ENCODE data around the gene ENTPD8.

The ENTPD8 gene

GRCh38 chr9:137437691-137438590, 3.2 kb downstream of the ENTPD8 start:
- 92% methylated on average over 40 of the region's 40 CpGs for WGBS
- H3K27me3 ChIP-seq (ENCODE audit: control insufficient read depth in 1 of 2, insufficient read depth in 1 of 2, low read length in 2 of 2) = peaks cover 0 to 30% of the 10 kb centered on the region in 2 experiments
- no peak for DNase-seq
- H3K14ac ChIP-seq (ENCODE audit: low read length in 2 of 2) = no peak overlapping the region
- no peak overlapping the region for H2BK15ac ChIP-seq (ENCODE audit: low read depth, poor library complexity, severe bottlenecking)
- no peak overlapping the region for H3K18ac ChIP-seq (ENCODE audit: low read depth in 1 of 2, low read length in 2 of 2)
- no peak overlapping the region for H3K27ac ChIP-seq (ENCODE audit: low read length, poor library complexity, severe bottlenecking)
- H3K9ac ChIP-seq (ENCODE audit: low read length) = no peak overlapping the region
- no peak overlapping the region for H4K8ac ChIP-seq (ENCODE audit: low read length)
- H3K9me3 ChIP-seq (ENCODE audit: control insufficient read depth, low read length) = no peaks in the 10 kb centered on the region
- no peak overlapping the region for H3K4me3 ChIP-seq (ENCODE audit: insufficient read depth in 1 of 2, low read depth in 1 of 2, low read length in 2 of 2)
- H3K4ac ChIP-seq (ENCODE audit: low read depth in 1 of 2, low read length in 2 of 2) = no peak overlapping the region
- no peak overlapping the region for H3K23ac ChIP-seq (ENCODE audit: low read length in 2 of 2)
- no peak overlapping the region for H3K4me2 ChIP-seq (ENCODE audit: low read length, poor library complexity, severe bottlenecking)
- H3K4me1 ChIP-seq (ENCODE audit: control insufficient read depth, insufficient read depth, low read depth, low read length) = peaks cover 41% of the 10 kb centered on the region
- H4K91ac ChIP-seq (ENCODE audit: low read length) = no peak overlapping the region
- H3K36me3 ChIP-seq (ENCODE audit: control insufficient read depth in 1 of 2, insufficient read depth in 2 of 2, low read depth in 1 of 2, low read length in 2 of 2) = no peaks in the 10 kb centered on the region
- no peak overlapping the region for H2AK5ac ChIP-seq (ENCODE audit: low read length, severe bottlenecking)
- no peak overlapping the region for H2BK12ac ChIP-seq (ENCODE audit: low read length in 2 of 2)
- no peak overlapping the region for H2BK5ac ChIP-seq (ENCODE audit: low read depth, low read length, poor library complexity, severe bottlenecking)
- H2BK120ac ChIP-seq (ENCODE audit: low read depth, low read length) = no peak overlapping the region
- H3K79me1 ChIP-seq (replicated peaks; ENCODE audit: low read length, poor library complexity, severe bottlenecking) = no peaks in the 10 kb centered on the region
- no peak overlapping the region for H2AFZ ChIP-seq (ENCODE audit: low read depth, low read length)

GRCh38 chr9:137436761-137437600, 4.2 kb downstream of the ENTPD8 start:
- H2BK12ac ChIP-seq (ENCODE audit: low read length in 2 of 2) = no peak overlapping the region
- no peak overlapping the region for H3K14ac ChIP-seq (ENCODE audit: low read length in 2 of 2)
- H3K9ac ChIP-seq (ENCODE audit: low read length) = no peak overlapping the region
- peak overlapping the region; percentile 7 for H4K8ac ChIP-seq (ENCODE audit: low read length)
- H4K91ac ChIP-seq (ENCODE audit: low read length) = no peak overlapping the region
- no peak overlapping the region for H2AK5ac ChIP-seq (ENCODE audit: low read length, severe bottlenecking)
- no peak overlapping the region for H3K4ac ChIP-seq (ENCODE audit: low read depth in 1 of 2, low read length in 2 of 2)
- no peak overlapping the region for H2BK120ac ChIP-seq (ENCODE audit: low read depth, low read length)
- no peak overlapping the region for H3K27ac ChIP-seq (ENCODE audit: low read length, poor library complexity, severe bottlenecking)
- no peaks in the 10 kb centered on the region for H3K9me3 ChIP-seq (ENCODE audit: control insufficient read depth, low read length)
- no peak overlapping the region for H2AFZ ChIP-seq (ENCODE audit: low read depth, low read length)
- no peaks in the 10 kb centered on the region for H3K36me3 ChIP-seq (ENCODE audit: control insufficient read depth in 1 of 2, insufficient read depth in 2 of 2, low read depth in 1 of 2, low read length in 2 of 2)
- 89% methylated on average over 24 of the region's 24 CpGs for WGBS
- no peak overlapping the region for H3K4me2 ChIP-seq (ENCODE audit: low read length, poor library complexity, severe bottlenecking)
- no peak overlapping the region for H2BK15ac ChIP-seq (ENCODE audit: low read depth, poor library complexity, severe bottlenecking)
- H3K18ac ChIP-seq (ENCODE audit: low read depth in 1 of 2, low read length in 2 of 2) = no peak overlapping the region
- no peak overlapping the region for H3K4me3 ChIP-seq (ENCODE audit: insufficient read depth in 1 of 2, low read depth in 1 of 2, low read length in 2 of 2)
- H3K23ac ChIP-seq (ENCODE audit: low read length in 2 of 2) = no peak overlapping the region
- H3K4me1 ChIP-seq (ENCODE audit: control insufficient read depth, insufficient read depth, low read depth, low read length) = peaks cover 45% of the 10 kb centered on the region
- H3K79me1 ChIP-seq (replicated peaks; ENCODE audit: low read length, poor library complexity, severe bottlenecking) = no peaks in the 10 kb centered on the region
- no peak for DNase-seq
- peaks cover 0 to 25% of the 10 kb centered on the region in 2 experiments for H3K27me3 ChIP-seq (ENCODE audit: control insufficient read depth in 1 of 2, insufficient read depth in 1 of 2, low read length in 2 of 2)
- no peak overlapping the region for H2BK5ac ChIP-seq (ENCODE audit: low read depth, low read length, poor library complexity, severe bottlenecking)

GRCh38 chr9:137435980-137436760, 5.0 kb downstream of the ENTPD8 start:
- Histone ChIP-seq H3K27ac (ENCODE audit: low read length, poor library complexity, severe bottlenecking) (peak overlapping the region; percentile 38), H3K4ac (ENCODE audit: low read depth in 1 of 2, low read length in 2 of 2) (no peak overlapping the region), H2BK5ac (ENCODE audit: low read depth, low read length, poor library complexity, severe bottlenecking) (peak overlapping the region; percentile 54), H2AFZ (ENCODE audit: low read depth, low read length) (no peak overlapping the region), H3K27me3 (ENCODE audit: control insufficient read depth in 1 of 2, insufficient read depth in 1 of 2, low read length in 2 of 2) (peaks cover 3 to 24% of the 10 kb centered on the region in 2 experiments), H2AK5ac (ENCODE audit: low read length, severe bottlenecking) (peak overlapping the region; percentile 72), H3K4me3 (ENCODE audit: insufficient read depth in 1 of 2, low read depth in 1 of 2, low read length in 2 of 2) (no peak overlapping the region), H3K79me1 (replicated peaks; ENCODE audit: low read length, poor library complexity, severe bottlenecking) (no peaks in the 10 kb centered on the region), H3K14ac (ENCODE audit: low read length in 2 of 2) (peak overlapping the region in 1 of 2 experiments; percentile 32), H4K8ac (ENCODE audit: low read length) (no peak overlapping the region), H2BK15ac (ENCODE audit: low read depth, poor library complexity, severe bottlenecking) (no peak overlapping the region), H3K4me1 (ENCODE audit: control insufficient read depth, insufficient read depth, low read depth, low read length) (peaks cover 45% of the 10 kb centered on the region), H3K18ac (ENCODE audit: low read depth in 1 of 2, low read length in 2 of 2) (no peak overlapping the region), H3K23ac (ENCODE audit: low read length in 2 of 2) (no peak overlapping the region), H2BK12ac (ENCODE audit: low read length in 2 of 2) (no peak overlapping the region), H2BK120ac (ENCODE audit: low read depth, low read length) (no peak overlapping the region), H3K36me3 (ENCODE audit: control insufficient read depth in 1 of 2, insufficient read depth in 2 of 2, low read depth in 1 of 2, low read length in 2 of 2) (no peaks in the 10 kb centered on the region), H3K4me2 (ENCODE audit: low read length, poor library complexity, severe bottlenecking) (peak overlapping the region; percentile 56), H4K91ac (ENCODE audit: low read length) (no peak overlapping the region), H3K9ac (ENCODE audit: low read length) (peak overlapping the region; percentile 70), H3K9me3 (ENCODE audit: control insufficient read depth, low read length) (no peaks in the 10 kb centered on the region)
- 81% methylated on average over 42 of the region's 42 CpGs for WGBS
- DNase-seq = peak; percentile 65

Measured in mesenchymal stem cell (in vitro differentiated cells and primary cell).